Neural crest cell (in vitro differentiated cells): ENCODE results near the gene CSE1L. TPM values are rescaled to one million over a fixed set of nuclear protein-coding genes. Genes with fewer than 3 reads are reported as not detected.
A peak's percentile ranks its signal among the peaks of the same experiment; 100 is the strongest.

Experiments used
- DNase-seq: peaks from one replicate; pipeline ENCODE4 v3.0.0; 2021; ENCODE audit warnings: low read depth, mixed read lengths, low spot score
- H3K27ac Mint-ChIP-seq: one replicate; pipeline ENCODE4 v1.8.0; 2021; ENCODE audit warnings: mild to moderate bottlenecking, mixed read lengths; ENCODE audit not compliant: unreplicated experiment
- H3K27me3 Mint-ChIP-seq: 2 replicates; pipeline ENCODE4 v1.8.0; 2021; ENCODE audit warnings: low read depth, mild to moderate bottlenecking, mixed read lengths
- H3K36me3 Mint-ChIP-seq: 2 replicates; pipeline ENCODE4 v1.8.0; 2021; ENCODE audit warnings: low read depth, mild to moderate bottlenecking, mixed read lengths
- H3K4me1 Mint-ChIP-seq: 2 replicates; pipeline ENCODE4 v1.8.0; 2021; ENCODE audit warnings: mixed read lengths
- H3K4me3 Mint-ChIP-seq: one replicate; pipeline ENCODE4 v1.8.0; 2021; ENCODE audit warnings: mild to moderate bottlenecking, mixed read lengths
- H3K9me3 Mint-ChIP-seq: 2 replicates; pipeline ENCODE4 v1.8.0; 2021; ENCODE audit warnings: mixed read lengths
- CTCF ChIP-seq: fragments of 200-600 bp; sonication (generic); conservative IDR thresholded peaks from 2 replicates; pipeline ENCODE4 v1.5.0; 2021; ENCODE audit warnings: antibody characterized with exemption, mild to moderate bottlenecking
- total RNA-seq: library from RNA; stranded (reverse); gene quantifications from 2 replicates; pipeline ENCODE4 v1.2.1, GENCODE V29; 2021

Gene CSE1L
- total RNA-seq, 1 donor from 2014 or later = 186 TPM

- no peak for TF ChIP-seq CTCF
- Mint-ChIP-seq H3K4me1 (peaks cover 27% of the 10 kb centered on the region), H3K36me3 (peaks cover 12% of the 10 kb centered on the region), H3K27ac (peak overlapping the region; percentile 99), H3K9me3 (no peaks in the 10 kb centered on the region), H3K4me3 (peak overlapping the region; percentile 100), H3K27me3 (no peaks in the 10 kb centered on the region)
- DNase-seq = no peak
Observed at GRCh38 chr20:49045440-49046086, 549 bp upstream of the CSE1L start.

GRCh38 chr20:49052334-49052733, 6.2 kb downstream of the CSE1L start:
- DNase-seq = no peak
- no peak for TF ChIP-seq CTCF
- H3K27me3 Mint-ChIP-seq = no peaks in the 10 kb centered on the region
- H3K4me1 Mint-ChIP-seq = peaks cover 46% of the 10 kb centered on the region
- H3K36me3 Mint-ChIP-seq = peaks cover 19% of the 10 kb centered on the region
- no peaks in the 10 kb centered on the region for H3K9me3 Mint-ChIP-seq
- H3K27ac Mint-ChIP-seq = no peak overlapping the region
- H3K4me3 Mint-ChIP-seq = peak overlapping the region; percentile 5

GRCh38 chr20:49054056-49054643, 8.0 kb downstream of the CSE1L start:
- Mint-ChIP-seq H3K36me3 (peaks cover 8% of the 10 kb centered on the region), H3K4me3 (peak overlapping the region; percentile 48), H3K27me3 (no peaks in the 10 kb centered on the region), H3K4me1 (peaks cover 32% of the 10 kb centered on the region), H3K27ac (no peak overlapping the region), H3K9me3 (no peaks in the 10 kb centered on the region)
- no peak for TF ChIP-seq CTCF
- no peak for DNase-seq

- Mint-ChIP-seq H3K36me3 (peaks cover 14% of the 10 kb centered on the region), H3K27ac (no peak overlapping the region), H3K4me3 (no peak overlapping the region), H3K9me3 (no peaks in the 10 kb centered on the region), H3K27me3 (no peaks in the 10 kb centered on the region), H3K4me1 (no peaks in the 10 kb centered on the region)
- TF ChIP-seq CTCF = no peak
- DNase-seq = no peak
Observed at GRCh38 chr20:49063279-49063678, 17.2 kb downstream of the CSE1L start.

GRCh38 chr20:49074521-49074920, 28.4 kb downstream of the CSE1L start:
- H3K27me3 Mint-ChIP-seq = no peaks in the 10 kb centered on the region
- TF ChIP-seq CTCF = no peak
- peaks cover 10% of the 10 kb centered on the region for H3K36me3 Mint-ChIP-seq
- H3K9me3 Mint-ChIP-seq = no peaks in the 10 kb centered on the region
- no peak for DNase-seq
- no peak overlapping the region for H3K27ac Mint-ChIP-seq
- no peak overlapping the region for H3K4me3 Mint-ChIP-seq
- no peaks in the 10 kb centered on the region for H3K4me1 Mint-ChIP-seq
